ENCODE results near the gene BLOC1S4.
A peak's percentile ranks its signal among the peaks of the same experiment; 100 is the strongest.

BLOC1S4 gene

DNA sequence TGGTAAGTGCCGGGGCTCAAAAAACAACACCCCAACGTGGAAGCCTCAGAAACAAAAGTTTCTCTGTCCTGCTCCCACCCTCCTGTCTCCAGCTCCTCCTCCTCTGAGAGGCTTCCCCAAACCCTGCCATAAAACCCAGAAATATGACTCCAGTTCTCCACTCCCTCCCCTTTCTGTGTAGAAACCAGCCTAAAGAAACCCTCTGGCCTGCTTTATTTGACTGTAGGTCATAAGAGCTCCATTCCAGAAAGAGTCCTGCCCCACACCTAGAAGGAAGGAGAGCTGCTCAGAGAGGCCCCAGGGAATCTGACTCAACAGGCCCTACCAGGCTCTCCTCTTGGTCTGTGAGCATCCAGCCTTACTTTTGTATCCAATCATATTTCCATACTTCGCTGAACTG is 23.2 kb upstream of the BLOC1S4 start:
- FAIRE-seq = no peak

DNA sequence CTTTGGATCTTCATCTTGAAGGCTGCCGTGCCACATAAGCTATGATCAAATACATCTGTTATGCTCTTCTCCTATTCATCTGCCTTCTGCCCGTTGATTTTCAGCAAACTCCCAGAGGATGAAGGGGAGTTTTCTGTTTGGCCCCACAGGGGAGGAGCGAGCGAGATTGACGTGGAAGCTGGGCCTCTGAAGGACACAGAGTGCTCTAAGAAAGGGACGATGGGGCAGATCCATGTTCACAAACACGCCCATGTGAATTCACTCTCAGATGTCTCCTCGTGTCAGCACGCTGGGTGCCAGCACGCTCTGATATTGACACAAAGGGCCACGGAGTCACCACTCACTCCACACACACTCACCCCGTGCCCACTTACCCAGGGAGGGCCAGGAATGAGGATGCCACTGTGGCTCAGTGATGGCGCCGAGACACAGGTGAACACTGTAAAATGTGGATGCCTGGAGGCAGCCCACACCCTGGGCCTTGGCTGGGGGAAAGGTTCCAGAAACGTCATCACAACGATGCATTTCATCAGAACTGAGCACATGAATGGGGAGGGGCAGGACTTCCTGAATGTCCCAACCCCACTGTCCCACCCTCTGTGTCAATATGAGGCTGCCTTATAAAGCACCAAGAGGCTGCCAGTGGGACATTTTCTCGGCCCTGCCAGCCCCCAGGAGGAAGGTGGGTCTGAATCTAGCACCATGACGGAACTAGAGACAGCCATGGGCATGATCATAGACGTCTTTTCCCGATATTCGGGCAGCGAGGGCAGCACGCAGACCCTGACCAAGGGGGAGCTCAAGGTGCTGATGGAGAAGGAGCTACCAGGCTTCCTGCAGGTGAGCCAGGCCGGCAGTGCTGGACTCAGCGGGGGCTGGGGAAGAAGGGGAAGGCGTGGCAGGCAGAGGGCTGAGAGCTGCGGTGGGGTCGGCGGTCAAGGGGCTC is 22.5 kb upstream of the BLOC1S4 start, which contains the start of gene S100P:
TSS of gene S100P (plus strand) at position 648 of the 946 bp plus-strand sequence. CDS start at position 703, 55 bp downstream.
- FAIRE-seq = no peak

DNA sequence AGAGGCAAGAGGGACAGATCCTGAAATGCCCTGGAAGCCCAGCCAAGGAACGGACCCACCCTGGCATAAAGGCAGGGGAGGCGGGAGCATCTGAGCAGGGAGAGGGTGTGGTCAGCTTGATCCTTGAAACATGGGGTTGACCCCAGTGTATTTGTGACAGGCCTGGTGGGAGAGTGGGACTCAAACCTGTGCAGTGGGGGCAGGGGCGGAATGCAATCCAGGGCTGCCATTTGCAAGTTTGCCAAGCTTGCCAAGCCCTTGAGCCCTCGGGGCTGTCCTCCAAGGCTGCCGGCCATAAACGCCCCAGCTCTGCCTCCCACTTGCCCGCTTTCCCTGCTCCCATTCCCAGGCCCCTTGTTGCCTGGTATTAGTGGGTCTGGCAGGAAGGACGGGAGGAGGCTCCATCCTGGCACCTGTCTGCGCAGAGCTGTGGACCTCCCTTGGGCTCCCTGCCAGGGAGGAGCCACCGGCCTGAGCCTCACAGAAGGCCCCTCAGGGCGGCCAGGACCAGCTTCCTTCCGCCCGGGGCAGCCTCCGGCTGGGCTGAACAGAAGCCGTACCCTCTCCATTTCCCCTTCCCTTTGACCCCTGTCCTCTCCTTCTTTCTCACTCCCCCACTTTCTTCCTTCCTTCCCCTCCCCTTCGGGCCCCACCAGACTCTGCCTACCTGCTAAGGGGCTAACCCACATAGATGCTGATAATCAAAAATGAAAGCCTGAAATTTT is 21.6 kb upstream of the BLOC1S4 start:
- FAIRE-seq = no peak

DNA sequence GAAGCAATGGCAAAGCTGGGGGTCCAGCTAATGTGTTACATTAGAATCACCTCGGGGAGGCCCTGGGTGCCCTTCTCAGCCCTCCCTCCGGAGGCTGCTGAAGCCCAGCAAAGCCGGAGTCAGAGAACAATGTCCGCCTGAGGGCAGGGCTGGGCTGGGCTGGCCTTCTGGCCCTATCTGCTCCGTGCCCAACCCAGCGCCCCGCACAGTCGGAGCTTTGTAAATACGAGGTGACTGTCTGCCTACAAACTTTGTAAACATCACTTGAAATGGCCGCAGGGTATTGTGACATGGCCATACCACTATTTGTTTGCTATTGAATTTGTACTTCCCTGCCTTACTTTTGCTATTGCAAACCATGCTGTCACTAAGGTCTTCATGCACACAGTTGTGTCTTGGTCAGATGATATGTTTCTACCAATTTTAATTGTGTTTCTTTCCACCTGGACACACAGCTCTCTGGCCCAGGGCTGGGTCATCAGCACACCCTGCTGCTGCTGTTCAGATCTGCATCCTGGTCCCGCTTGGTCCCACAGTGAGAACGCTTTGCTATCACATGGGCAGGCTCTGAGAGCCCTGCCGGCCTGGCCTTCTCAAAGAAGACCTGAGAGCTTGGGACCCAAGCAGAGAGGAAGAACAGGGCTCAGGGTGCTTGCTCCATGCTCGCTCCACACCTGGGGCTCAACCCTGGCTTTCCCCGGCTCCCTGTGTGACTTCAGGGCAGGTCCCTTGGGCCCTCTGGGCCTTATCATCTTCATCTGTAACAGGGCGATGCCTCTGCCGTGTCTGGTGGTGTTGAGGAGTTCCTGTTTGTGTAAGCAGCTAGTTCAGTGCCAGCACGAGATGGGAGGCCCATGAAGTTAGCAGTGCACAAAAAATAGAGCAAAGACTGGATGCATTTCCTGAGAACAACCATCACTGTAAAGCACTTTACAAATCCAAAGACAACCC is 20.0 kb upstream of the BLOC1S4 start:
- no peak for FAIRE-seq

DNA sequence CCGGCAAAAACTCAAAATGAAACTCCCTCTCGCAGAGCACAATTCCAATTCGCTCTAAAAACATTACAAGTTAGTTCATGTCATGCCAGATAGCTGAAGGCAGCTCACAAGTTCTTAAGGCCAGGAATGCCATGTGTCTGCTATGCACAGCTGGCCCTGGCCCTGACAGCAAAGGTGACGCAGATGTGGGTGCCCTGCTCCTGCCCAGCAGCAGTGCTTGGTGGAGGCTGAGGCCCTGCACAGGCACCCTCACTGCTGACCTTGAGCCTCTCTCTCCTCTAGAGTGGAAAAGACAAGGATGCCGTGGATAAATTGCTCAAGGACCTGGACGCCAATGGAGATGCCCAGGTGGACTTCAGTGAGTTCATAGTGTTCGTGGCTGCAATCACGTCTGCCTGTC is 19.4 kb upstream of the BLOC1S4 start:
- no peak for FAIRE-seq

DNA sequence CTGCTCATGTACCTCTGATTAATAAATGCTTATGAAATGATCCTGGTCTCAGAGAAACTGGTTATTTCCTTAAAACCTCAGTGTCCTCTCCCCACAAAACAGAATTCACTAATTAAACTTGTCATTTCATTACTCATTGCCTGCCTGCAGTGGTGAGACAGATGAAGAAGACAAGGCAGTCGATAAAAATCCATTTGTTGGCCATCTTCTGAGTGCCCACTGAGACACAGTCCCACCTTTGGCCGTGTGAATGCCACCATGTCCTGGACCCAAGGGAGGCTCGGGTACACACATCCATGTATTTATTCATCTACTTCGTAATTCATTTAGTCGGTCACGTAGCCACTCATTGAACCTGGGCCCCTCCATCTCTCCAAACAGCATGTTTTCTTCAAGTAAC is 18.8 kb upstream of the BLOC1S4 start:
- no peak for FAIRE-seq

DNA sequence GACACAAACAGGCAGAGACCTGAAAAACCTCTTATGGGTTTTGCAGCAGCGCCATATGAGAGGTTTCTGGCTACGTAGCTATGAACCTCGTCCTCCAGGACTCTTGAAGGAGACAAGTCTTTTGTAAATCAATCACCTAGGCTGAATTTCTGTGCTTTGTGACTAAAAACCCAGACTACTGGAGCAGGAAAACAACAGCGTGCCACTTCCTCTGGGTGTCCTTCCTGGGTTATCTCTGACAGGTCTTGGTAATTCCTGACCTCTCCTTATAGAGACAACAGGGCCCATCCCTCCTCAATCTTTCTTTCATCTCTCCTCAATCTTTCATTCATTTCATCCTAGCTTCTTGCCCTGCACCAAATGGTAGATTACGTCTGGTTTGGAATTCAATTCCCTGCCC is 16.6 kb upstream of the BLOC1S4 start:
- no peak for FAIRE-seq

DNA sequence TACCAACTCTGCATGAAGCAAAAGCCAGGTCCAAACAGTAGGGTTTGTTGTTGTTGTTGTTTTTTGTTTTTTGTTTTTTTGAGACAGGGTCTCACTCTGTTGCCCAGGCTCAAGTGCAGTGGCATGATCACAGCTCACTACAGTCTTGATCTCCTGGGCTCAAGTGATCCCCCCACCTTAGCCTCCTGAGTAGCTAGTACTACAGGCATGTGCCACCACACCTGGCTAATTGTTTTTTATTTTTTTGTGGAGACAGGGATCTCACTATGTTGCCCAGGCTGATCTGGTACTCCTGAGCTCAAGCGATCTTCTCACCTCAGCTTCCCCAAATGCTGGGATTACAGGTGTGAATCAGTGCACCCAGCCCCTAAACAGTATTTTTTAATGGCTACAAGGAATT is 16.1 kb upstream of the BLOC1S4 start:
- no peak for FAIRE-seq

DNA sequence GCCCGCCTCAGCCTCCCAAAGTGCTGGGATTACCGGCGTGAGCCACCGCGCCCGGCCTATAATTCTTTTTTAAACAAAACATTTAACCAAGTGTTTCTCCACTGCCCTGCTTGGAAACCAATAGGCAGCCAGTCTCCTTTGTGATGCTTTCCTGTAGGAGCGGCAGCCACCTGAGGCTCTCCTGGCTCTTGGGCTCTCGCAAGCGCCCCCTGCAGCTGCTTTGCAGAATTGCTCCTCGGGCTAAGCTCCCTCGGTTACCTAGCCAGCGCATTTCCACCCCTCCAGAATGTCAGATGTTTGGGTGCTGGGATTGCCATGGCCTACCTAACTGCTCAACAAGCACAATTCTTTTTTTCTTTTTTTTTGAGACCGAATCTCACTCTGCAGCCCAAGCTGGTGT is 14.6 kb upstream of the BLOC1S4 start:
- FAIRE-seq = no peak

DNA sequence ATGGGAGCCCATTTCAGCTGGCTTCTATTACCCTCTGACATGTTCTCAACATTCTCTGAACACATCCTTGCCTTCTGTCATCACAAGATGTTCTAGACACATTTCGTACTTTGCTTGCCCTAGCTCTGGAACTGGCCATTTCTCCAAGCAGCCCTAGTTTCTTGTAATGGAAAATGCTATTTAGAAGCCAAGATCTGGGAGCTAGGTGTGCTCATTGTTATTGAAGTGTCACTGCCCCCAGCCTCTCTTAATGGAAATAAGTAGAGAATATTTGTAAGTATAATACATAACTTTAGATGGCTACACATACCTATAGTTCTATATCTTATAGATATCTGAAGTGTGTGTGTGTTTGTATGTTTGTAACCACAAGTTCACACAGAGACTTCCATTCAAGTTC is 13.2 kb upstream of the BLOC1S4 start:
- FAIRE-seq = no peak

DNA sequence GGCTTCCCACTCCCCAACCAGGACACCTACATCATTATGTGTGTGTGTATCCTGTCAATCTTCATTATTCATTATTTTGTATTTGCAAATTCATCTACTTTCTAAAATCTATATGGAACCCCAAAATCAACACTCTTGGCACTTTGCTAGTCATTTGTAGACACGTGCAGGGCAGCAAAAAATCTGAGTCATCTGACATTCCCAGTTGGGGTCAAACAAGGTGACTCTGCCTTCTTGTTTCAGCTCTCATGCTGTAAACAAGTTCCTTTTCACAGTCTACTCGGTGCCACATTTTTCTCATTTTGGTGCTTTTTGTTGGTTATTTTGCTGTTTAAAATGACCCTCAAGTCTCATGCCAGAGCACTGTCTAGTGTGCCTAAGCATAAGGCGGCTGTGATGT is 12.2 kb upstream of the BLOC1S4 start:
- no peak for FAIRE-seq

DNA sequence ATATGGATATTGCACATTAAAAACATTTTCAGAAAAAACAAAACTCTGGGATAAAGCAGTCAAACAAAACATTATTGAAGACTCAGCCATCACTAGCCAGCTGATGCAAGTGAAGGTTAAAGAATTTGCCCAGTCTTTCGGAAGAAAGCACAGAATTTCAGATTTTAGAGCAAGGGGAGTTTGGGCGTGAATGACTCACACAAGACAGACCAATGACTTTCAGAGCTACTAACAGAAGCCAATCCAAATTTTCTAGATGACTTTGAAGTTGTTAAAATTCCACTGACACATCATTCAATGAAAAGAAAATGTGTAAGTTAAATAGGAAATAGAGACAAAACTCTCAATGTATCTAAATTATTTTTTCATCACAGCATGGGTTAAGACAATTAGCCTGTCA is 10.3 kb upstream of the BLOC1S4 start:
- FAIRE-seq = no peak

DNA sequence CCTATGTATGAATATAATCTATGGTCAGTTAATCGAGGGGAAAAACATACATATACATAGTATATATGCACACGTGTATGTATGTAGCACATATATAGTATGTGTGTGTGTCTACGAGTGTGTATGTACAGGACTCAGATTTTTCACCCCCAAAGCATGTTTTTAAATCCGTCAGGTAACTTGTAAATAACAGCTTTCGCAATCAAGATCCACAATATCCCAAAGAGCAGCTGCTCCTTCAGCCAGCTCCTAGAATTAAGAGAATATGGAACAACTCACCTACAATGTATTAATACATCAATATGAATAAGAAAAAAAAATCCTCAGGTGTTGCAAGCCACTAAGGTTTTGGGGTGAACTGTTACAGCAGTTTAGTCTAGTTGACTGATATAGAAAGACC is 9.8 kb upstream of the BLOC1S4 start:
- no peak for FAIRE-seq

DNA sequence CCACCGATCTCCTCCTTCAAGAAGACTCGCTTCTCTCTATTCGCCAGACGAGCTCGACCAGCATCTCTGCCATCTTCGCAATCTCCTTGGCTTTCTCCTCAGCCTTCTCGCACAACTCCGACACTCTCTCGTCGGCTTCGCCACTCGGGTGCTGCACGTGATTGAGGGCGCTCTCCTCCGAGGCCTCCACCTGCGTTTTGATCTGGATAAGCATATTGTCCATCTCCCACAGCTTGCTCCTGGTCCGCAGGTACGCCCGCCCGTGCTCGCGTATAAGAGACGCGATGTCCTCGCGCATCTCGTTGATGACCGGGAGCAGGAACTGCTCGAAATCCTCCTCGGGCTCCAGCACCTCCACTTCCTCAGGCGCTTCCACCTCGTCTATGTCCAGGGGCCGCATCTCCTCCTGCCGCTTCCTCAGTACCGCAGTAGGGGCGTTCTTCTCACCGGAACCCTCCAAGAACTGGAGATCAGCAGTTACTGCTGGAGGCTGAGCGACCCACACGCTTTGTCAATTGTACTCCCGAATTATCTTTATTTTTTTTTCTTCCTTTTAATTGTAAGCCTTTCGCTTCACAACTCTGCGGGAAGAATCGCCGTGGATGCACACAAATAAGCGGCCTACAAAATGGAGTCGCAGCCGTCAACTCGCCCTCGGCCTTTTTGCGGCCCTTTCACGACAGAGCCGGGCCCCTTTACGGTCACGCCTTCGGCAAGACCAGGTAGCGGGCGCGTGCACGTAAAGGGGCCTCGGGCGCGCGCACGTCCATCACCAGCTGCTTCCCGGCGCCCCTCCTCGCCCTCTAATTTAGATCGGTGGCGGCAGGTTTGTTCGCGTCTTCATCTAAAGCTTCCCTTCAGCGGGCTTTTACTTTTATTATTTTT is 6.5 kb upstream of the BLOC1S4 start, which contains the start of gene MRFAP1L1:
TSS of gene MRFAP1L1 (minus strand) at position 636 of the 885 bp plus-strand sequence. CDS start at position 400, 236 bp downstream.
- FAIRE-seq = peak; percentile 68

DNA sequence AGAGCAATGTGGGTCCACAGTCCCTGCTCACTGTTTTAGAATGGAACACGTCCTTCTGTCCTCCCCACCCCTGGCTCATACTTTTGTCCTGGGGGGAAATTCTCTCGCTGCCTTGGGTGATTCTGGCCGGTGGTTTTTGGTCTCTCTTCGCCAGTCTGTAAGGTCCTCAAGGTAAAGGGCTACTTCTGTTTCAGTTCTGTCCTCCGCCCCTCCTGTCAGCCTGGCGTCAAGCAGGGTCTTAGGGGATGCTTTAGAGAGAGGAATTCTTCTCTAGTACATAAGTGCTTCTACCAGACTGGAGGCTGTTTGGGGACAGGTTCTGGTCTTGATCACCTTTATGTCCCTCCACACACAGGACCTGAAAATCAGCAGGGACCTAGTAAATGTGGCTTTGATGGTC is 5.7 kb upstream of the BLOC1S4 start:
- no peak for FAIRE-seq

DNA sequence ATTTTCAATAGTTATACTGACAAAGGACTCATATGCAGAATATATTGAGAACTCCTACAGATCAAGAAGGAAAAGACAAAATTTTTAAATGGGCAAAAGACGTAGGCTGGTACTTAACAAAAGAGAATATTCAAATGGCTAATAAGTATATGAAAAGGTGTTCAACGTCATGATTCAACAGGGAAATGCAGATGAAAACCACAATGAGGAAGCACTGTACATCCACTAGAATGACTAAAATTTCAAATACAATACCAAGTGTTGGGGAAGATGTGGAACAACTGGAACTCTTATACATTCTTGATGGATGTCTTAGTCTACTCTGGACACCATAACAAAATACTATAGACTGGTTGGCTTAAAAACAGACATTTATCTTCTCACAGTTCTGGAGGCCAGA is 5.0 kb upstream of the BLOC1S4 start:
- no peak for FAIRE-seq

DNA sequence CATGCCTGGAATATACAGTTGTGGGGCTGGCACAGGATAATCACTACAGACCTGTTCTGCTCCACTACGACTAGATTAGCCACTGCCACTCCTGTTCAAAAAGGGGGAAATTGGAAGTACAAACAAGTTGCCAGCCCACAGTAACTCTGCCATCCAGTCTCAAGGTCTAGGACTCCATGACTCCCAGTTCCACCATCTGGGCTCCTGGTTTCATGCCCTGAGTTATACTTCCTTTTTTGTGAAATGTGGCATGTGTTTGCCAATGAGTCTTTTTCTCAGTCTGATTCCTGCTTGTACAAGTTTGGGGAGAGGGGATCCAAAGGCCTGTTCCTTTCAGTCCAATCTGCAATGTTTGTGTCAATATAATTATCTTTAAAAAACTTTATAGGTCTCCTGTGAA is 1.0 kb upstream of the BLOC1S4 start:
- FAIRE-seq = no peak

DNA sequence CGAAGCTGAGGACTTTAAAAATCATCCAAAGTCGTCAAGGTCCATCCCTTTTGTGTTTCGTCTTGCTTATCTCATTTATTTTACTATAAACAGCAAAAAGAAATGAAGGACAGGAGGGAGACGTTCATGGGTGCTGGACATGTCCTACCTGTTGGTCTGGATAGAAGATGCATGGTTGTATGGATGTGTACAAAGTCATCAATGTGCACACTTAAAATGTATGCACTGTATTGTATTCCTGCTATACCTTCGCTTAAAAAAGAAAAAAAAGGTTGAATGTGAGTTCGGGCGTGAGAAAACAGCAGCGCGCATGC is 313 bp upstream of the BLOC1S4 start:
- no peak for FAIRE-seq

DNA sequence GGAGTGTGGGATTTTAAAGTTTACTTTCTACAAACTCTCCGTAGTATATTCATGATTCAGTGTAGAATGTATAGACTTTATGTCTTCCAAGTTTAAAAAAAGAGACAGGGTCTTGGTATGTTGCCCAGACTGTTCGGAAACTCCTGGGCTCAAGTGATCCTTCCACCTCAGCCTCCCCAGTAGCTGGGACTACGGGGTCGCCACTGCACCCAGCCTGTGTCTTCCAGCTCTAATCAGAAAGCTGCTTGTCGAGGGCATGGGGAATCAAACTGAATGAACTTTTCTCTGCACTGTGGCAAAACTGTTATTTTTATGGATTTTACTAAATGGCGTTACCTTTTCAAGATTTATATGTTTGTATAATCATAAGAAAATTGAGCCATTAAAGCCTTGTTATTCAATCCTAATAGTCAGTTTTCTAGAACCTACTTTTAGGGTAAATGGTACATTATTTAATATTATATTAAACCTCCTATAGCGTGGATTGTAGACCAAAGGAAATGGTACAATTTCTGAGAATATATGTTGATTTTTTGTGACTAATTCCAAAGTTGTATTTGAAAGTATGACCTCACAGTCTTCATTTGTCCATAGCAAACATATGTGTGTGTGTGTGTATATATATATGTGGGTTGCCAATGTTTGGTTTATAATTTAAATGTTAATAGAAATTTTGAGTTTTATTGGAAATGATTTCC is 1.1 kb downstream of the BLOC1S4 start:
- no peak for FAIRE-seq

DNA sequence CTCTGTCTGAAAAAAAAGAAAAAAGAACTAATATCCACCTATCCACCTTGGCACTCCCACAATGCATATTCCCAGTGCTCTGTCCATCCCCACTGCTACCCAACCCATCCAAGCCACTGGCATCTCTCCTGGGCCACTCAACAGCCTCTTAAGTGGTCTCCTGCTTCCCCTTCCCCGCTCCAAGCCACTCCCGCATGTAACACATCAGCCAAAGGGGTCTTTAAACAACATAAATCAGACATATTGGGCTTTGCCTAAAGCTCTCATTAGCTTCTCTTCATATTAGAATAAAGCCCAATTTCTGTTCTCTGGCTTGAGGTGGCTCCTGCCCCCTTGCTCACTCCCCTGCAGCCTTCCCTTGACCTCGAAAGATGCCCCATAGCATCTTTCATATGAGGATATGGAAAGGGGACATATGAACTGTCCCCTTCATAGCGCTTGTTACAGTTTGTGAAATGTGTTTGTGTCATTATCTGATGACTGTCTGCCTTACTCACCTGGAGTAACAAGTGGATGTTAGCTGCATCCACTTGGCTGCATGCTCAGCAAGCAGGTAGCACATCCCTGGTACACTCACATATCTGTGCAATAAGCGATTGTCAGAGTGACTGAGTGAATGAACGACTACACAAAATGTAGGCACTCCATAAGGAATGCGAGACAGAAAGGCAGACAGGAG is 3.1 kb downstream of the BLOC1S4 start:
- FAIRE-seq = no peak

Data from A204.1 (cell line).